ENCODE measurements around the gene PCSK7. TPM values are rescaled to one million over a fixed set of nuclear protein-coding genes. Genes with fewer than 3 reads are reported as not detected.
"Not testable (repeated sequence)": the region's sequence is repeated elsewhere in the genome, so short reads cannot be mapped to it uniquely, and the experiment has no call there.

Gene PCSK7
- total and polyA plus RNA-seq, 2 experiments from 2014 or later = 29.7 to 58.8 TPM

DNA sequence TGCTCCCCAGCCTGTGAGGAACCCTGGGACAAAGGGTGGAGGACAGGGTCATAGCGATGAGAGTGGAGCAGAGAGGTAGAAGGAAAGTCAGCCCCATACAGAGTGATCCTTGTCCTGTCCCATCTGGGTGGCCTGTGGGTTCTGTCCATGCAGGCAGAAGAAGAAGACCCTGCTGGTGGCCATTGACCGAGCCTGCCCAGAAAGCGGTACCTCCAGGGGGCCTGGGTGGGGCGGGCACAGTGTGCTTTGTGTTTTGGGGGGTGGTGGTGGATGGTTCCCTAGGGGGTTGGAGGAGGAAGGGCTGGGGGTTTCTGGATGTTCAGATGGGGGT lies 45.5 kb downstream of the PCSK7 start:
- no peaks in the 10 kb centered on the region for H3K9me2 ChIP-seq (ENCODE audit: insufficient read depth)
- no peak overlapping the region for H3K9ac ChIP-seq
- no peaks in the 10 kb centered on the region for H3F3A ChIP-seq (ENCODE audit: insufficient read depth)
- no peak for DNase-seq
- TF ChIP-seq EZH2 (IDR thresholded peaks at IDR 0.05; ENCODE audit: insufficient read depth, poor library complexity, severe bottlenecking) (no peak), EZH2phosphoT487 (IDR thresholded peaks at IDR 0.05; ENCODE audit: insufficient read depth, low read depth) (no peak)
- in situ Hi-C loops (cut with MboI) = no loop called here
- H3K4me1 ChIP-seq (ENCODE audit: insufficient read depth) = no peaks in the 10 kb centered on the region
- 98% methylated on average over 4 of the region's 4 CpGs for WGBS, 2 experiments (ENCODE audit: low coverage in 1 of 2, low lambda C conversion rate in 2 of 2, missing lambda C conversion rate in 2 of 2)
- H3K36me3 ChIP-seq (ENCODE audit: low read depth) = no peaks in the 10 kb centered on the region; the same call in 1 of the 2 replicates
- no peaks in the 10 kb centered on the region for H3K9me3 ChIP-seq (ENCODE audit: low read depth)
- H2AFZ ChIP-seq = no peak overlapping the region
- H3K4me2 ChIP-seq (ENCODE audit: unreplicated experiment) = no peak overlapping the region
- no peaks in the 10 kb centered on the region for H4K20me1 ChIP-seq (ENCODE audit: insufficient read depth)
- H3K27ac ChIP-seq = no peak overlapping the region
- H3K27me3 ChIP-seq (replicated peaks; ENCODE audit: insufficient read depth) = no peaks in the 10 kb centered on the region
- H3K79me2 ChIP-seq (ENCODE audit: insufficient read depth) = no peaks in the 10 kb centered on the region
- H3K4me3 ChIP-seq = no peak overlapping the region

DNA sequence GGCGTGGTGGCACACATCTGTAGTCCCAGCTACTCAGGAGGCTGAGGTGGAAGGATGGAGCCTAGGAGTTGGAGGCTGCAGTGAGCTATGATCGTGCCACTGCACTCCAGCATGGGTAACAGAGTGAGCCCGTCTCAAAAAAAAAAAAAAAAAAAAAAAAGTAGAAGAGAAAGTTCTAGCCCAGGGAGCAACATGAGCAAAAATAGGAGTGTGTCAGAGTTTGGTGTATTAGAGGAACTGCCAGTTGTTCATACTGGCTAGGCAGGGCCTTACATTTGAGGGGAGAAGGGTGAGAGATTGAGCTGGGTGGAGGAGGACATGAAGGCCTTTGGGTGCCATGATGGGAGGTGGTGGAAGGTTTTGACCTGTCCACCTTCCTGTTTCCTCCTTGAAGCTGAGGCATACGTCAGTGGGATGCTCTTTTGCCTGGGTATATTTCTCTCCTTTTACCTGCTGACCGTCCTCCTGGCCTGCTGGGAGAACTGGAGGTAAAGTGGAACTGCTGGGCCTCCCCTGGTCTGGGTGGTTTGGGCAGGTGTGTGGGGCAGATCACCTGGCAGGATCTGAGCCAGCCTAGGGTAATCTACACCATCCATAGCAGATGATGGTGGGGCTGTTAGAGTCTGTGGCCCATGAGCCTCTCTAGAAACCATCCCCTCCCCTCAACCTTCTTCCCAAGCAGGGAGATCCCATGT lies 46.0 kb downstream of the PCSK7 start:
- WGBS, 2 experiments (ENCODE audit: low coverage in 1 of 2, low lambda C conversion rate in 2 of 2, missing lambda C conversion rate in 2 of 2) = 72 to 76% methylated on average over 4 to 5 of the region's 5 CpGs
- in situ Hi-C loops (cut with MboI) = no loop called here
- H3K36me3 ChIP-seq (ENCODE audit: low read depth) = no peaks in the 10 kb centered on the region; the same call in 1 of the 2 replicates

DNA sequence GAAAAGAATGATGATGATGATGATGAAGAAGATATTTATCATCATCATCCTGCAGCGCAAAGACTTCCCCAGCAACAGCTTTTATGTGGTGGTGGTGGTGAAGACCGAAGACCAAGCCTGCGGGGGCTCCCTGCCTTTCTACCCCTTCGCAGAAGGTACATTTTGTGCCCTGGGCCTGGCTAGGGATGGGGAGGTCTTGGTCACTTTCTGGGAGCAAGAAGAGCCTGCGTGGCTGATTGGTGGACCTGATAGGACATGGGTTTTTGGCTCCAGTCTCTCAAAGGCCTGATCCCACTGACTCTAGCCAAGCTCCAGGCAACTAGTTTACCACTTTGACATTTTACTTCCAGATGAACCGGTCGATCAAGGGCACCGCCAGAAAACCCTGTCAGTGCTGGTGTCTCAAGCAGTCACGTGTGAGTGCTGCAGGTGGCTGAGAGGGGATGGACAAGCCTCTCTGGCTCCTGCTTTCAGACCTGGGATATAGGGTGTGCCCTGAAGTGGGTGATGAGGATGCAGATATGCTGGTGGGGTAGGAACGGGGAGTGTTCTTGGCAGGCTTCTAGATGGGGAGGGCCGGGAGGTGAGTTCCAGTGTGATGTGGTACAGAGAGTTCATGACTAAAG lies 48.0 kb downstream of the PCSK7 start:
- Histone ChIP-seq H3K27me3 (replicated peaks; ENCODE audit: insufficient read depth) (no peaks in the 10 kb centered on the region), H3K79me2 (ENCODE audit: insufficient read depth) (peaks cover 21% of the 10 kb centered on the region), H3K9ac (no peak overlapping the region), H4K20me1 (ENCODE audit: insufficient read depth) (no peaks in the 10 kb centered on the region), H3K4me2 (ENCODE audit: unreplicated experiment) (no peak overlapping the region), H3K9me3 (ENCODE audit: low read depth) (no peaks in the 10 kb centered on the region), H3K4me3 (no peak overlapping the region), H3K9me2 (ENCODE audit: insufficient read depth) (no peaks in the 10 kb centered on the region), H3K27ac (no peak overlapping the region), H3F3A (ENCODE audit: insufficient read depth) (peaks cover 11% of the 10 kb centered on the region; the same call in 1 of the 2 replicates), H2AFZ (no peak overlapping the region), H3K36me3 (ENCODE audit: low read depth) (no peaks in the 10 kb centered on the region; the same call in 1 of the 2 replicates), H3K4me1 (ENCODE audit: insufficient read depth) (peaks cover 16% of the 10 kb centered on the region)
- no peak for TF ChIP-seq EZH2 (IDR thresholded peaks at IDR 0.05; ENCODE audit: insufficient read depth, poor library complexity, severe bottlenecking)
- no peak for TF ChIP-seq EZH2phosphoT487 (IDR thresholded peaks at IDR 0.05; ENCODE audit: insufficient read depth, low read depth)
- WGBS, 2 experiments (ENCODE audit: low coverage in 1 of 2, low lambda C conversion rate in 2 of 2, missing lambda C conversion rate in 2 of 2) = 86 to 91% methylated on average over 11 of the region's 11 CpGs
- in situ Hi-C loops (cut with MboI) = no loop called here
- no peak for DNase-seq

More for the DNA sequence above, 46.0 kb downstream of the PCSK7 start:
- Histone ChIP-seq H3F3A (ENCODE audit: insufficient read depth) (no peaks in the 10 kb centered on the region), H3K79me2 (ENCODE audit: insufficient read depth) (peaks cover 2% of the 10 kb centered on the region), H3K9ac (no peak overlapping the region), H3K9me3 (ENCODE audit: low read depth) (no peaks in the 10 kb centered on the region), H3K27me3 (replicated peaks; ENCODE audit: insufficient read depth) (no peaks in the 10 kb centered on the region), H3K4me2 (ENCODE audit: unreplicated experiment) (no peak overlapping the region), H3K27ac (no peak overlapping the region), H4K20me1 (ENCODE audit: insufficient read depth) (no peaks in the 10 kb centered on the region), H3K4me3 (no peak overlapping the region), H3K4me1 (ENCODE audit: insufficient read depth) (peaks cover 2% of the 10 kb centered on the region; the same call in 1 of the 2 replicates), H2AFZ (no peak overlapping the region), H3K9me2 (ENCODE audit: insufficient read depth) (no peaks in the 10 kb centered on the region)
- no peak for DNase-seq
- no peak for TF ChIP-seq EZH2phosphoT487 (IDR thresholded peaks at IDR 0.05; ENCODE audit: insufficient read depth, low read depth)
- no peak for TF ChIP-seq EZH2 (IDR thresholded peaks at IDR 0.05; ENCODE audit: insufficient read depth, poor library complexity, severe bottlenecking)

DNA sequence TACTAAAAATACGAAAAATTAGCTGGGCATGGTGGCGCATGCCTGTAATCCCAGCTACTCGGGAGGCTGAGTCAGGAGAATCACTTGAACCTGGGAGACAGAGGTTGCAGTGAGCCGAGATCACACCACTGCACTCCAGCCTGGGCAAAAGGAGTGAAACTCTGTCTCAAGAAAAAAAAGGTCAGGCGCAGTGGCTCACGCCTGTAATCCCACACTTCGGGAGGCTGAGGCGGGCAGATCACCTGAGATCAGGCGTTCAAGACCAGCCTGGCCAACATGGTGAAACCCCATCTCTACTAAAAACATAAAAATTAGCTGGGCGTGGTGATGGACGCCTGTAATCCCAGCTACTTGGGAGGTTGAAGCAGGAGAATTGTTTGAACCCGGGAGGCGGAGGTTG lies 48.7 kb downstream of the PCSK7 start:
- H3K9me3 ChIP-seq (ENCODE audit: low read depth); H2AFZ ChIP-seq; H3K4me2 ChIP-seq (ENCODE audit: unreplicated experiment); H3K9me2 ChIP-seq (ENCODE audit: insufficient read depth); in situ Hi-C loops (cut with MboI); H3K27me3 ChIP-seq (replicated peaks; ENCODE audit: insufficient read depth); H3K9ac ChIP-seq; H3K36me3 ChIP-seq (ENCODE audit: low read depth); H4K20me1 ChIP-seq (ENCODE audit: insufficient read depth); DNase-seq; H3K4me3 ChIP-seq; H3K27ac ChIP-seq: not testable (repeated sequence)
- H3K79me2 ChIP-seq (ENCODE audit: insufficient read depth) = peaks cover 21% of the 10 kb centered on the region
- WGBS, 2 experiments (ENCODE audit: low coverage in 1 of 2, low lambda C conversion rate in 2 of 2, missing lambda C conversion rate in 2 of 2) = 90% methylated on average over 13 of the region's 13 CpGs
- peaks cover 11% of the 10 kb centered on the region; the same call in 1 of the 2 replicates for H3F3A ChIP-seq (ENCODE audit: insufficient read depth)
- peaks cover 16% of the 10 kb centered on the region for H3K4me1 ChIP-seq (ENCODE audit: insufficient read depth)

Measured in GM23248 (cell line).